Panc1 (cell line): ENCODE results near the gene BCL11B.

Experiments used
- CTCF ChIP-seq: fragments of 450-650 bp; IDR thresholded peaks from 2 replicates; pipeline ENCODE4 v1.5.1; 2017; ENCODE audit warnings: mild to moderate bottlenecking
- POLR2AphosphoS5 ChIP-seq: IDR thresholded peaks from 2 replicates; pipeline ENCODE4 v1.6.1; 2012; ENCODE audit warnings: mild to moderate bottlenecking, low read depth, low read length, moderate library complexity
- REST ChIP-seq, 2 experiments: IDR thresholded peaks; 2 replicates each; pipeline ENCODE4 v1.6.1; 2011 to 2012; ENCODE audit warnings: low read depth in 2 of 2, control low read depth in 1 of 2, low read length in 1 of 2, mild to moderate bottlenecking in 1 of 2, moderate library complexity in 1 of 2; ENCODE audit not compliant: insufficient read depth in 1 of 2
- SIN3A ChIP-seq: IDR thresholded peaks from 2 replicates; pipeline ENCODE4 v1.6.1; 2012; ENCODE audit warnings: low read depth, mild to moderate bottlenecking, low read length, moderate library complexity, borderline replicate concordance; ENCODE audit not compliant: insufficient read depth

GRCh38 chr14:99212646-99213045 is 59.4 kb downstream of the BCL11B start:
- no peak for TF ChIP-seq CTCF
- TF ChIP-seq POLR2AphosphoS5: no peak
- TF ChIP-seq REST (IDR thresholded peaks at IDR 0.05; ENCODE audit: insufficient read depth in 1 of 2, low read depth in 2 of 2, low read length in 1 of 2): no peak
- no peak for TF ChIP-seq SIN3A
